ENCODE measurements around the gene GBF1.
"Not testable (repeated sequence)": the region's sequence is repeated elsewhere in the genome, so short reads cannot be mapped to it uniquely, and the experiment has no call there.

GBF1 gene

GRCh38 chr10:102245082-102245931 is at the start of gene GBF1:
Gene GBF1 (plus strand): TSS chr10:102245532. CDS start chr10:102258939, 13,407 bp downstream.
- DNase-seq: peak; percentile 99

- DNase-seq: no peak
These were observed 48.4 kb upstream of the GBF1 start for GRCh38 chr10:102196893-102197292.

GRCh38 chr10:102198027-102198426 is 47.3 kb upstream of the GBF1 start:
- DNase-seq: no peak

- no peak for DNase-seq
These were observed 44.3 kb upstream of the GBF1 start for GRCh38 chr10:102200751-102201640.

GRCh38 chr10:102202386-102202785 is 42.9 kb upstream of the GBF1 start:
- DNase-seq: no peak

- no peak for DNase-seq
These were observed 36.9 kb upstream of the GBF1 start for GRCh38 chr10:102208311-102209035.

- DNase-seq: no peak
These were observed 33.6 kb upstream of the GBF1 start for GRCh38 chr10:102211615-102212299.

GRCh38 chr10:102213599-102213998 is 31.7 kb upstream of the GBF1 start:
- DNase-seq: not testable (repeated sequence)

GRCh38 chr10:102219370-102219769 is 26.0 kb upstream of the GBF1 start:
- DNase-seq: no peak

- DNase-seq: no peak
These were observed 24.7 kb upstream of the GBF1 start for GRCh38 chr10:102220612-102221011.

GRCh38 chr10:102222797-102223196 is 22.5 kb upstream of the GBF1 start:
- DNase-seq: no peak

- peak; percentile 63 for DNase-seq
These were observed 19.4 kb upstream of the GBF1 start, which contains the start of gene ELOVL3 for GRCh38 chr10:102225646-102226541. Gene ELOVL3 (plus strand): TSS chr10:102226299. CDS start chr10:102226549, 250 bp downstream.

GRCh38 chr10:102226542-102226870 is 18.8 kb upstream of the GBF1 start:
- DNase-seq: no peak

GRCh38 chr10:102227050-102227449 is 18.3 kb upstream of the GBF1 start:
- peak; percentile 85 for DNase-seq

GRCh38 chr10:102229810-102230263 is 15.5 kb upstream of the GBF1 start:
- DNase-seq: no peak

GRCh38 chr10:102230264-102230860 is 15.0 kb upstream of the GBF1 start:
- DNase-seq: no peak

GRCh38 chr10:102230861-102231356 is 14.4 kb upstream of the GBF1 start:
- no peak for DNase-seq

- no peak for DNase-seq
These were observed 13.7 kb upstream of the GBF1 start for GRCh38 chr10:102231357-102232318.

- DNase-seq: no peak
These were observed 11.3 kb upstream of the GBF1 start for GRCh38 chr10:102233997-102234396.
